Nasal cavity respiratory epithelium epithelial cell of viscerocranial mucosa (primary cell): ENCODE measurements around the gene QDPR. TPM values are rescaled to one million over a fixed set of nuclear protein-coding genes. Genes with fewer than 3 reads are reported as not detected.

Experiments
- total RNA-seq: library from RNA; depleted of rRNA; stranded (reverse); fragments of >200 nt; gene quantifications from 2 replicates; pipeline ENCODE4 v1.2.3, GENCODE V29; 2014

Gene QDPR
- 14.0 and 18.7 TPM in 2 replicates for total RNA-seq

DNA sequence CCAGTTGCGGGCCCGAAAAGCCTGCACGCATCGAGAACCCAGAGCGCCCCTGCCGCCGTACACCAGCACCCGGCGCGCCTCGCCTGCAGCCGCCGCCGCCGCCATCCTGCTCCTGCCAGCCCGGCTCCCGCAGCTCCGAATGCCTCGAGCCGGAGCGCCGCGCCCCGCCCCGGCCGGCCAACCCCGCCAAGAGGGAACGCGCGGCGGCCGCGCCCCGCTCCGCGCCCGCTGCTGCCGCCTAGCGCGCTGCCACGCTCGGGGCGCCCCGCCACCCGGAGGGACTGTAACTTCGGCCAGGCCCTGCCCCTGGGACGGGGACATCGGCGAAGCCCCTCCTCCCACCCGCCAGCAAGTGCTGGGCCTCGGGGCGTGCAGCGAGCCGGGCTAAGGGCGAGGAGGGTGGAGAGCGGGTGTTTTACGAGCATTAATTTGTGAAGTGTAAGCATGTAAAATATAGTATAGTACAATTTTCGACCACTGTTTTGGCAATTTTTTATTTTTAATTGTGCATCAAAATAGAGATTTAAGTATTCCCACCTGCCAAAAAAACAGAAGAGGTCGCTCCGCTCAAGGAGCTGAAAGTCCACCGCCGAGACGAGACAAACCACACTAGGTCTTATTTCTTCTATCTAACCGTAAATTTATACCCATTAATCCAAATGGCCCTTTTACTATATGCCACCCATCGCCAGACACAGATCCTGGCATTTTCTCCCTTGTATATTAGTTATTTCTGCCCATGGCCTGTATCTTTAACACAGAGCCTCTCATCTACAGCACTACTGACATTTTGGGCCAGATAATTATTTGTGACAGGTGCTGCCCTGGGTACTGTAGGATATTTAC lies at the start of gene QDPR:
TSS of gene QDPR (minus strand) at position 141 of the 846 bp plus-strand sequence. CDS start at position 105, 36 bp downstream.

DNA sequence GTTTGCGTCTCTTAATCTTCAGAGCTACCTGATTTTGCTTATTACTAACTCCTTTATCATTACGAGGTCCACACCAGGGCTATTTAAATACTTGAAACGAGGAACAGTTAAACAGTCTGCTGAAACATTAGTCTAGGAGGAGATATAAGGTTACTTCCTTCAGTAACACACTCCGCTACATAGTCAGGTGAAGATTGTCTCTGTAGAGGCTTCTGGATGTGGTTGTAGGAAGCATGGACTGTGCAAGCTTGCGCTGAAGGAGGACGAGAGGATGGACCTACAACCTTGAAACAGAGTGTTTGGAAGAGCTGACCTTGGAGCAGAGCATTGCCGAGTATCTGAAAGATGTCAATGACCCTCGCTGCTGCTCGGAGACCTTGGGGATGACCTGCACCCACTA lies 3.0 kb upstream of the QDPR start, which contains the start of gene CLRN2:
TSS of gene CLRN2 (plus strand) at position 301 of the 400 bp plus-strand sequence. CDS start 102 bp downstream, outside the sequence.

Other genes starting within 250 kb of the QDPR start
- gene CLRN2, start 3.1 kb upstream of the QDPR start, total RNA-seq = not detected in 2 replicates
- gene LAP3, start 65.1 kb upstream of the QDPR start, total RNA-seq = 64.3 and 89.5 TPM in 2 replicates
- 7.5 and 12.0 TPM in 2 replicates for gene MED28, start 102.6 kb upstream of the QDPR start, total RNA-seq